ENCODE results near the gene MED23. TPM values are rescaled to one million over a fixed set of nuclear protein-coding genes. Genes with fewer than 3 reads are reported as not detected.

Gene MED23
- total and polyA plus RNA-seq, 10 of the 15 experiments (the other 5 are each of a cell fraction or from before 2014, with no cell fraction given): 7.1 to 42.9 (median 19.6) TPM

- H3K27me3 ChIP-seq (replicated peaks in 1 of 2; ENCODE audit: control insufficient read depth in 2 of 2, insufficient read depth in 2 of 2, low read length in 1 of 2): no peaks in the 10 kb centered on the region
- no peak overlapping the region for H3K9ac ChIP-seq (ENCODE audit: control insufficient read depth, insufficient read depth, low read length)
- H2AFZ ChIP-seq (ENCODE audit: control insufficient read depth, low read depth, low read length): no peak overlapping the region
- TF ChIP-seq RB1 (IDR thresholded peaks at IDR 0.05; ENCODE audit: borderline replicate concordance) (no peak), EGR1 (IDR thresholded peaks at IDR 0.05; ENCODE audit: borderline replicate concordance in 1 of 2, low read depth in 2 of 2, low read length in 2 of 2) (no peak), NFYA (IDR thresholded peaks at IDR 0.05; ENCODE audit: borderline replicate concordance, low read depth, low read length) (no peak), LARP7 (IDR thresholded peaks at IDR 0.05) (no peak), TCF12 (IDR thresholded peaks at IDR 0.05; ENCODE audit: low read depth, low read length) (no peak), STAT1 (conservative IDR thresholded peaks at IDR 0.05) (no peak), PRDM15 (CRISPR knock-in tag; IDR thresholded peaks at IDR 0.05) (no peak), POU2F2 (IDR thresholded peaks at IDR 0.05; ENCODE audit: borderline replicate concordance, low read depth, low read length) (no peak), BACH1 (IDR thresholded peaks at IDR 0.05; ENCODE audit: borderline replicate concordance) (no peak), ASH2L (IDR thresholded peaks at IDR 0.05; ENCODE audit: borderline replicate concordance, low read depth) (no peak), POLR2AphosphoS2 (IDR thresholded peaks at IDR 0.05; ENCODE audit: low read depth, low read length) (no peak), CREM (IDR thresholded peaks at IDR 0.05; ENCODE audit: low read depth) (no peak), ZBTB33 (IDR thresholded peaks at IDR 0.05) (no peak), DPF2 (IDR thresholded peaks at IDR 0.05) (no peak)
- H3K4me2 ChIP-seq (ENCODE audit: control insufficient read depth, insufficient read depth): no peak overlapping the region
- H3K36me3 ChIP-seq (ENCODE audit: control insufficient read depth in 2 of 2, insufficient read depth in 2 of 2, low read length in 1 of 2): no peaks in the 10 kb centered on the region
- no peaks in the 10 kb centered on the region for H4K20me1 ChIP-seq (ENCODE audit: control insufficient read depth, insufficient read depth)
- no peaks in the 10 kb centered on the region for H3K4me1 ChIP-seq (ENCODE audit: control insufficient read depth, insufficient read depth, low read length)
- 75% methylated on average over 4 of the region's 4 CpGs for WGBS (ENCODE audit: insufficient coverage, insufficient replicate concordance, low lambda C conversion rate, missing lambda C conversion rate)
- no peak for DNase-seq (ENCODE audit: low read depth, low spot score)
- H3K9me3 ChIP-seq (replicated peaks; ENCODE audit: control insufficient read depth, insufficient read depth, low read length): no peaks in the 10 kb centered on the region
- FAIRE-seq: no peak
- in situ Hi-C loops (cut with MboI): no loop called here
- ATAC-seq: no peak
- H3K4me3 ChIP-seq: no peak overlapping the region
- RAD21 ChIA-PET (ENCODE audit: unreplicated experiment): no interaction called here
- intact Hi-C loops (cut with micrococcal nuclease; ENCODE audit: unreplicated experiment): no loop called here
- POLR2A ChIA-PET: no interaction called here
- BruUV-seq (replicated peaks): no TSS peak
- SMC1A ChIA-PET (ENCODE audit: uncharacterized antibody, unreplicated experiment): no interaction called here
- no peak overlapping the region for H3K27ac ChIP-seq (ENCODE audit: control insufficient read depth, insufficient read depth)
- H3K79me2 ChIP-seq (ENCODE audit: control insufficient read depth, insufficient read depth, low read length): no peaks in the 10 kb centered on the region
- CTCF ChIA-PET: no interaction called here
These were observed 65.9 kb downstream of the MED23 start for GRCh38 chr6:131561925-131562707.

All from GM12878 (cell line).